Common myeloid progenitor, CD34-positive (primary cell): Measurements from ENCODE around the gene CELF5.
"Not testable (repeated sequence)": the region's sequence is repeated elsewhere in the genome, so short reads cannot be mapped to it uniquely, and the experiment has no call there.

ENCODE experiments used
- CTCF ChIA-PET: fragments of 350-600 bp; sonication (Branson Sonifier 250); formaldehyde crosslinking; loops from one replicate; lab custom pipeline; 2021; ENCODE audit warnings: antibody characterized with exemption; lab: Charles Lee
- POLR2A ChIA-PET: fragments of 350-600 bp; sonication (Branson Sonifier 250); formaldehyde crosslinking; loops from one replicate; lab custom pipeline; 2021; ENCODE audit warnings: antibody characterized with exemption; lab: Charles Lee
- DNase-seq, 3 donors: peaks; one replicate each; pipeline versions ENCODE4 v3.0.0 to v3.0.0-alpha.2; 2013
- H3K27ac ChIP-seq, 2 experiments: 1 replicate in 1 of 2; 2 replicates in 1 of 2; pipeline ENCODE4 v1.7.0; 2013; ENCODE audit warnings: inconsistent platforms in 2 of 2, low read length in 2 of 2, mild to moderate bottlenecking in 2 of 2, low read depth in 1 of 2, moderate library complexity in 1 of 2; ENCODE audit not compliant: severe bottlenecking in 2 of 2, insufficient read depth in 1 of 2, poor library complexity in 1 of 2
- H3K27me3 ChIP-seq, 5 experiments: replicated peaks in 2 of 5; 1 replicate in 3 of 5; 2 replicates in 2 of 5; pipeline versions ENCODE4 v1.6.1 to v1.7.0; 2013; ENCODE audit warnings: low read length in 4 of 5, mild to moderate bottlenecking in 2 of 5, moderate library complexity in 2 of 5, inconsistent platforms in 1 of 5; ENCODE audit not compliant: insufficient read depth in 5 of 5, control insufficient read depth in 4 of 5
- H3K36me3 ChIP-seq, 4 experiments: 1 replicate in 2 of 4; 2 replicates in 2 of 4; pipeline versions ENCODE4 v1.6.1 to v1.7.0; 2013; ENCODE audit warnings: low read length in 3 of 4, control low read depth in 1 of 4, mild to moderate bottlenecking in 1 of 4; ENCODE audit not compliant: control insufficient read depth in 4 of 4, insufficient read depth in 4 of 4
- H3K4me1 ChIP-seq, 4 experiments: 1 replicate in 3 of 4; 2 replicates in 1 of 4; pipeline versions ENCODE4 v1.6.1 to v1.7.1; 2013; ENCODE audit warnings: low read length in 3 of 4, mild to moderate bottlenecking in 3 of 4, control low read depth in 1 of 4, inconsistent platforms in 1 of 4, moderate library complexity in 1 of 4; ENCODE audit not compliant: control insufficient read depth in 4 of 4, insufficient read depth in 4 of 4; ENCODE audit errors: control extremely low read depth in 1 of 4
- H3K4me3 ChIP-seq, 7 experiments: 1 replicate in 4 of 7; 2 replicates in 3 of 7; pipeline versions ENCODE4 v1.5.1 to v1.7.0; 2013; ENCODE audit warnings: mild to moderate bottlenecking in 7 of 7, low read length in 6 of 7, moderate library complexity in 6 of 7, inconsistent platforms in 2 of 7, low read depth in 2 of 7, control low read depth in 1 of 7; ENCODE audit not compliant: insufficient read depth in 4 of 7, control insufficient read depth in 1 of 7; ENCODE audit errors: extremely low read depth in 1 of 7
- H3K9me3 ChIP-seq, 5 experiments: 1 replicate in 4 of 5; 2 replicates in 1 of 5; pipeline versions ENCODE4 v1.6.1 to v1.7.1; 2013; ENCODE audit warnings: low read length in 4 of 5, mild to moderate bottlenecking in 2 of 5, inconsistent platforms in 1 of 5, low read depth in 1 of 5, moderate library complexity in 1 of 5; ENCODE audit not compliant: control insufficient read depth in 4 of 5, insufficient read depth in 2 of 5; ENCODE audit errors: control extremely low read depth in 1 of 5
- WGBS: methylation state at CpG from one replicate; pipeline ENCODE4 v1.1.5; 2013; ENCODE audit not compliant: insufficient coverage; 5-methylcytosine and 5-hydroxymethylcytosine counted together

Gene CELF5

GRCh38 chr19:3190921-3191805 is 33.3 kb upstream of the CELF5 start:
- peaks cover 0 to 57% (median 13%) of the 10 kb centered on the region in 4 experiments for H3K36me3 ChIP-seq
- peaks cover 0 to 55% (median 48%) of the 10 kb centered on the region in 4 experiments for H3K4me1 ChIP-seq
- H3K27me3 ChIP-seq, result no peaks in the 10 kb centered on the region
- H3K4me3 ChIP-seq, result no peak overlapping the region
- no peak overlapping the region for H3K27ac ChIP-seq
- DNase-seq, result no peak
- WGBS, result 96% methylated on average over 37 of the region's 46 CpGs
- ChIA-PET POLR2A (no interaction called here), CTCF (no interaction called here)
- no peaks in the 10 kb centered on the region for H3K9me3 ChIP-seq

GRCh38 chr19:3191806-3192104 is 32.7 kb upstream of the CELF5 start:
- H3K4me3 ChIP-seq, DNase-seq, H3K27ac ChIP-seq, CTCF ChIA-PET, H3K9me3 ChIP-seq, POLR2A ChIA-PET, H3K27me3 ChIP-seq: not testable (repeated sequence)
- WGBS, result 100% methylated on average over 5 of the region's 12 CpGs
- Histone ChIP-seq H3K36me3 (peaks cover 0 to 63% (median 16%) of the 10 kb centered on the region in 4 experiments), H3K4me1 (peaks cover 0 to 51% (median 42%) of the 10 kb centered on the region in 4 experiments)

- Histone ChIP-seq H3K4me1 (peaks cover 0 to 46% (median 37%) of the 10 kb centered on the region in 4 experiments), H3K27me3 (no peaks in the 10 kb centered on the region), H3K27ac (no peak overlapping the region), H3K9me3 (no peaks in the 10 kb centered on the region), H3K36me3 (peaks cover 0 to 64% (median 18%) of the 10 kb centered on the region in 4 experiments), H3K4me3 (no peak overlapping the region)
- ChIA-PET CTCF (no interaction called here), POLR2A (no interaction called here)
- DNase-seq, result no peak
- 97% methylated on average over 31 of the region's 32 CpGs for whole genome bisulfite sequencing
Observed at GRCh38 chr19:3192228-3192635, 32.2 kb upstream of the CELF5 start.

- CTCF ChIA-PET, result no interaction called here
- no peaks in the 10 kb centered on the region for H3K9me3 ChIP-seq
- peaks cover 0 to 64% (median 19%) of the 10 kb centered on the region in 4 experiments for H3K36me3 ChIP-seq
- no peak for DNase-seq
- 97% methylated on average over 13 of the region's 14 CpGs for WGBS
- H3K4me3 ChIP-seq, result no peak overlapping the region
- POLR2A ChIA-PET, result no interaction called here
- no peak overlapping the region for H3K27ac ChIP-seq
- H3K27me3 ChIP-seq, result no peaks in the 10 kb centered on the region
- H3K4me1 ChIP-seq, result peaks cover 0 to 41% (median 33%) of the 10 kb centered on the region in 4 experiments
Observed at GRCh38 chr19:3192684-3193083, 31.8 kb upstream of the CELF5 start.

- 47% methylated on average over 35 of the region's 40 CpGs for WGBS
- POLR2A ChIA-PET, result no interaction called here
- H3K4me1 ChIP-seq, result peaks cover 0 to 33% (median 26%) of the 10 kb centered on the region in 4 experiments
- peak; percentile 72 to 94 (median 93) for DNase-seq
- no peaks in the 10 kb centered on the region for H3K9me3 ChIP-seq
- H3K27me3 ChIP-seq, result no peaks in the 10 kb centered on the region
- CTCF ChIA-PET, result interaction anchor here (1.0 to 1.4 kb wide), 3 partner anchors 9 to 16 kb away, joined by 3 to 4 read pairs (median 3); no protein-coding TSS in a partner anchor
- peak overlapping the region in 1 of 2 experiments; percentile 49 for H3K27ac ChIP-seq
- H3K36me3 ChIP-seq, result peaks cover 0 to 59% (median 21%) of the 10 kb centered on the region in 4 experiments
- peak overlapping the region in 3 of 7 experiments; percentile 20 to 32 (median 28) for H3K4me3 ChIP-seq
Observed at GRCh38 chr19:3193256-3194105, 31.0 kb upstream of the CELF5 start.

- Histone ChIP-seq H3K27me3 (no peaks in the 10 kb centered on the region), H3K27ac (peak overlapping the region in 1 of 2 experiments; percentile 49), H3K4me3 (no peak overlapping the region), H3K36me3 (peaks cover 0 to 59% (median 27%) of the 10 kb centered on the region in 4 experiments), H3K9me3 (no peaks in the 10 kb centered on the region), H3K4me1 (peaks cover 0 to 24% (median 17%) of the 10 kb centered on the region in 4 experiments)
- peak in 2 of 3 donors; percentile 18 to 31 for DNase-seq
- CTCF ChIA-PET, result interaction anchor here (1.0 to 1.4 kb wide), 3 partner anchors 9 to 15 kb away, joined by 3 to 4 read pairs (median 3); no protein-coding TSS in a partner anchor
- 89% methylated on average over 16 of the region's 17 CpGs for WGBS
- POLR2A ChIA-PET, result no interaction called here
Observed at GRCh38 chr19:3194106-3195087, 30.1 kb upstream of the CELF5 start.
